DOHH2 (cell line): ENCODE measurements around the gene C1orf216.

Source experiments
- EZH2phosphoT487 ChIP-seq: fragments of 200-600 bp; sonication (generic); IDR thresholded peaks from 2 replicates; pipeline ENCODE4 v1.6.1; 2017; ENCODE audit warnings: borderline replicate concordance, mild to moderate bottlenecking, antibody characterized with exemption, low read length, moderate library complexity, mixed read lengths
- TF ChIP-seq, protein P1 (sequence below): fragments of 200-600 bp; sonication (generic); IDR thresholded peaks from one replicate; pipeline ENCODE4 v1.5.1; 2014; ENCODE audit warnings: antibody characterized with exemption, mild to moderate bottlenecking, low read depth, low read length; ENCODE audit not compliant: poor library complexity, severe bottlenecking

DNA sequence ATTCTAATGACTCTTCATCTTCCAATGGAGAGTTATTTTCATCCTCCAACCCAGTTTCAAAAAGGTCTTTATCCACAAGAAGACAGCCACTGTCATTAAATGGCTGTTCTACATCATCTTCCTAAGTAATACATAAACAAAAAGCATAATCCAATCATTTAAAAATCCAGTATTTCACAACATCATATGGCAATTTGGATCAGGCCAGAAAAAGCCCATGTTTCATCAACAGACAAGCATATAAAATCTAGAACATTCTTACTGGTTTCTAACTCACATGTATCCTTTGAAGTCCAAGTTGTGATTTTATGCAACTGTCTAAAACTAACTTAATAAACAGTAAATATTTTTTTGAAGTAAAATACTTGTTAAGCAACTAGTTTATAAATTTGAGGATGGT lies 44.5 kb upstream of the C1orf216 start:
- TF ChIP-seq, protein P1, sequence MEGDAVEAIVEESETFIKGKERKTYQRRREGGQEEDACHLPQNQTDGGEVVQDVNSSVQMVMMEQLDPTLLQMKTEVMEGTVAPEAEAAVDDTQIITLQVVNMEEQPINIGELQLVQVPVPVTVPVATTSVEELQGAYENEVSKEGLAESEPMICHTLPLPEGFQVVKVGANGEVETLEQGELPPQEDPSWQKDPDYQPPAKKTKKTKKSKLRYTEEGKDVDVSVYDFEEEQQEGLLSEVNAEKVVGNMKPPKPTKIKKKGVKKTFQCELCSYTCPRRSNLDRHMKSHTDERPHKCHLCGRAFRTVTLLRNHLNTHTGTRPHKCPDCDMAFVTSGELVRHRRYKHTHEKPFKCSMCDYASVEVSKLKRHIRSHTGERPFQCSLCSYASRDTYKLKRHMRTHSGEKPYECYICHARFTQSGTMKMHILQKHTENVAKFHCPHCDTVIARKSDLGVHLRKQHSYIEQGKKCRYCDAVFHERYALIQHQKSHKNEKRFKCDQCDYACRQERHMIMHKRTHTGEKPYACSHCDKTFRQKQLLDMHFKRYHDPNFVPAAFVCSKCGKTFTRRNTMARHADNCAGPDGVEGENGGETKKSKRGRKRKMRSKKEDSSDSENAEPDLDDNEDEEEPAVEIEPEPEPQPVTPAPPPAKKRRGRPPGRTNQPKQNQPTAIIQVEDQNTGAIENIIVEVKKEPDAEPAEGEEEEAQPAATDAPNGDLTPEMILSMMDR, result no peak
- no peak for TF ChIP-seq EZH2phosphoT487
